Measurements from ENCODE around the gene ATP11A. TPM values are rescaled to one million over a fixed set of nuclear protein-coding genes. Genes with fewer than 3 reads are reported as not detected.

The ATP11A gene
- total and polyA plus RNA-seq, 10 of the 15 experiments (the other 5 are each of a cell fraction or from before 2014, with no cell fraction given), result 1.4 to 69.6 (median 14.4) TPM

- ChIA-PET RAD21 (ENCODE audit: unreplicated experiment) (no interaction called here), POLR2A (no interaction called here), CTCF (no interaction called here), SMC1A (ENCODE audit: uncharacterized antibody, unreplicated experiment) (no interaction called here)
- Histone ChIP-seq H3K9me3 (replicated peaks; ENCODE audit: control insufficient read depth, insufficient read depth, low read length) (no peaks in the 10 kb centered on the region; the same call in 2 of the 3 replicates), H3K27ac (ENCODE audit: control insufficient read depth, insufficient read depth) (no peak overlapping the region), H3K4me1 (ENCODE audit: control insufficient read depth, insufficient read depth, low read length) (no peaks in the 10 kb centered on the region), H3K9ac (ENCODE audit: control insufficient read depth, insufficient read depth, low read length) (no peak overlapping the region), H3K79me2 (ENCODE audit: control insufficient read depth, insufficient read depth, low read length) (no peaks in the 10 kb centered on the region), H4K20me1 (ENCODE audit: control insufficient read depth, insufficient read depth) (no peaks in the 10 kb centered on the region; the same call in 1 of the 2 replicates), H3K4me2 (ENCODE audit: control insufficient read depth, insufficient read depth) (no peak overlapping the region), H3K36me3 (ENCODE audit: control insufficient read depth in 2 of 2, insufficient read depth in 2 of 2, low read length in 1 of 2) (no peaks in the 10 kb centered on the region), H3K27me3 (replicated peaks in 1 of 2; ENCODE audit: control insufficient read depth in 2 of 2, insufficient read depth in 2 of 2, low read length in 1 of 2) (peaks cover 0 to 5% of the 10 kb centered on the region in 2 experiments; a peak in 2 of 4 replicates), H3K4me3 (no peak overlapping the region), H2AFZ (ENCODE audit: control insufficient read depth, low read depth, low read length) (no peak overlapping the region)
- no peak for ATAC-seq
- TF ChIP-seq, protein P1, sequence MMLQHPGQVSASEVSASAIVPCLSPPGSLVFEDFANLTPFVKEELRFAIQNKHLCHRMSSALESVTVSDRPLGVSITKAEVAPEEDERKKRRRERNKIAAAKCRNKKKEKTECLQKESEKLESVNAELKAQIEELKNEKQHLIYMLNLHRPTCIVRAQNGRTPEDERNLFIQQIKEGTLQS (IDR thresholded peaks at IDR 0.05; ENCODE audit: borderline replicate concordance, extremely low read depth, low read depth, low read length), result no peak
- no peak for TF ChIP-seq IKZF2 (IDR thresholded peaks at IDR 0.05)
- no TSS peak for BruUV-seq (replicated peaks)
- DNase-seq (ENCODE audit: low read depth, low spot score), result no peak
- 51% methylated on average over 4 of the region's 4 CpGs for WGBS (ENCODE audit: insufficient coverage, insufficient replicate concordance, low lambda C conversion rate, missing lambda C conversion rate)
- FAIRE-seq, result no peak
- intact Hi-C loops (cut with micrococcal nuclease; ENCODE audit: unreplicated experiment) (no loop called here), in situ Hi-C loops (cut with MboI) (no loop called here)
Observed at GRCh38 chr13:112910016-112910415, 220.2 kb downstream of the ATP11A start.

- BruUV-seq (replicated peaks), result no TSS peak
Observed at GRCh38 chr13:112910616-112911280, 220.9 kb downstream of the ATP11A start.

More at GRCh38 chr13:112910616-112911280, 220.9 kb downstream of the ATP11A start:
- no peaks in the 10 kb centered on the region for H3K79me2 ChIP-seq (ENCODE audit: control insufficient read depth, insufficient read depth, low read length)
- no peak overlapping the region for H2AFZ ChIP-seq (ENCODE audit: control insufficient read depth, low read depth, low read length)
- no peaks in the 10 kb centered on the region for H3K36me3 ChIP-seq (ENCODE audit: control insufficient read depth in 2 of 2, insufficient read depth in 2 of 2, low read length in 1 of 2)
- TF ChIP-seq ZNF207 (IDR thresholded peaks at IDR 0.05; ENCODE audit: borderline replicate concordance) (no peak), SREBF2 (IDR thresholded peaks at IDR 0.05; ENCODE audit: low read length) (no peak), FOXM1 (IDR thresholded peaks at IDR 0.05; ENCODE audit: low read depth, low read length) (no peak), LARP7 (IDR thresholded peaks at IDR 0.05) (no peak), ZNF622 (IDR thresholded peaks at IDR 0.05) (no peak), ZNF217 (IDR thresholded peaks at IDR 0.05) (no peak), ZNF24 (IDR thresholded peaks at IDR 0.05) (no peak)
- TF ChIP-seq, protein P2, sequence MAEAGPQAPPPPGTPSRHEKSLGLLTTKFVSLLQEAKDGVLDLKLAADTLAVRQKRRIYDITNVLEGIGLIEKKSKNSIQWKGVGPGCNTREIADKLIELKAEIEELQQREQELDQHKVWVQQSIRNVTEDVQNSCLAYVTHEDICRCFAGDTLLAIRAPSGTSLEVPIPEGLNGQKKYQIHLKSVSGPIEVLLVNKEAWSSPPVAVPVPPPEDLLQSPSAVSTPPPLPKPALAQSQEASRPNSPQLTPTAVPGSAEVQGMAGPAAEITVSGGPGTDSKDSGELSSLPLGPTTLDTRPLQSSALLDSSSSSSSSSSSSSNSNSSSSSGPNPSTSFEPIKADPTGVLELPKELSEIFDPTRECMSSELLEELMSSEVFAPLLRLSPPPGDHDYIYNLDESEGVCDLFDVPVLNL (IDR thresholded peaks at IDR 0.05; ENCODE audit: low read depth, low read length), result no peak
- TF ChIP-seq, protein P3, sequence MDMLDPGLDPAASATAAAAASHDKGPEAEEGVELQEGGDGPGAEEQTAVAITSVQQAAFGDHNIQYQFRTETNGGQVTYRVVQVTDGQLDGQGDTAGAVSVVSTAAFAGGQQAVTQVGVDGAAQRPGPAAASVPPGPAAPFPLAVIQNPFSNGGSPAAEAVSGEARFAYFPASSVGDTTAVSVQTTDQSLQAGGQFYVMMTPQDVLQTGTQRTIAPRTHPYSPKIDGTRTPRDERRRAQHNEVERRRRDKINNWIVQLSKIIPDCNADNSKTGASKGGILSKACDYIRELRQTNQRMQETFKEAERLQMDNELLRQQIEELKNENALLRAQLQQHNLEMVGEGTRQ (IDR thresholded peaks at IDR 0.05; ENCODE audit: borderline replicate concordance, low read depth, low read length), result no peak
- ChIA-PET CTCF (no interaction called here), SMC1A (ENCODE audit: uncharacterized antibody, unreplicated experiment) (no interaction called here), RAD21 (ENCODE audit: unreplicated experiment) (no interaction called here), POLR2A (no interaction called here)
- no peak overlapping the region for H3K4me3 ChIP-seq
- ATAC-seq (no peak), DNase-seq (ENCODE audit: low read depth, low spot score) (no peak), FAIRE-seq (no peak)
- H3K9ac ChIP-seq (ENCODE audit: control insufficient read depth, insufficient read depth, low read length), result no peak overlapping the region
- H3K4me2 ChIP-seq (ENCODE audit: control insufficient read depth, insufficient read depth), result no peak overlapping the region
- H4K20me1 ChIP-seq (ENCODE audit: control insufficient read depth, insufficient read depth), result no peaks in the 10 kb centered on the region; the same call in 1 of the 2 replicates
- in situ Hi-C loops (cut with MboI), result no loop called here
- WGBS (ENCODE audit: insufficient coverage, insufficient replicate concordance, low lambda C conversion rate, missing lambda C conversion rate), result 49% methylated on average over 21 of the region's 27 CpGs
- intact Hi-C loops (cut with micrococcal nuclease; ENCODE audit: unreplicated experiment), result no loop called here
- no peak overlapping the region for H3K27ac ChIP-seq (ENCODE audit: control insufficient read depth, insufficient read depth)
- no peaks in the 10 kb centered on the region; the same call in 2 of the 3 replicates for H3K9me3 ChIP-seq (replicated peaks; ENCODE audit: control insufficient read depth, insufficient read depth, low read length)
- no peaks in the 10 kb centered on the region for H3K4me1 ChIP-seq (ENCODE audit: control insufficient read depth, insufficient read depth, low read length)
- peaks cover 0 to 5% of the 10 kb centered on the region in 2 experiments; a peak in 2 of 4 replicates for H3K27me3 ChIP-seq (replicated peaks in 1 of 2; ENCODE audit: control insufficient read depth in 2 of 2, insufficient read depth in 2 of 2, low read length in 1 of 2)

All from GM12878 (cell line).